HepG2 (cell line): ENCODE measurements around the gene CYSRT1. TPM values are rescaled to one million over a fixed set of nuclear protein-coding genes. Genes with fewer than 3 reads are reported as not detected.

Experiments used
- ARNT2 ChIP-seq: sonication (generic); formaldehyde crosslinking; IDR thresholded peaks from 2 replicates; pipeline ENCODE4 v1.8.0; 2022; ENCODE audit warnings: mild to moderate bottlenecking, low read depth, missing genetic modification reagents, moderate library complexity
- ARNTL ChIP-seq: sonication (generic); formaldehyde crosslinking; IDR thresholded peaks from 2 replicates; pipeline ENCODE4 v1.4.0; 2020; ENCODE audit warnings: mild to moderate bottlenecking, missing genetic modification reagents
- ATRX ChIP-seq: sonication (generic); formaldehyde crosslinking; IDR thresholded peaks from 2 replicates; pipeline ENCODE4 v1.4.0; 2020; ENCODE audit warnings: missing genetic modification reagents, borderline replicate concordance
- CEBPG ChIP-seq: IDR thresholded peaks from 2 replicates; pipeline ENCODE4 v1.6.1; 2016
- CSRNP1 ChIP-seq: sonication (generic); formaldehyde crosslinking; IDR thresholded peaks from 2 replicates; pipeline ENCODE4 v1.8.1; 2023; ENCODE audit warnings: mild to moderate bottlenecking, missing genetic modification reagents
- HNRNPH1 ChIP-seq: fragments of 200-400 bp; formaldehyde crosslinking; optimal IDR thresholded peaks from 2 replicates; pipeline ENCODE3; 2017; ENCODE audit warnings: mild to moderate bottlenecking, low read depth, low read length
- HOXA9 ChIP-seq: sonication (generic); formaldehyde crosslinking; IDR thresholded peaks from 2 replicates; pipeline ENCODE4 v1.8.1; 2022; ENCODE audit warnings: missing genetic modification reagents, mild to moderate bottlenecking, moderate library complexity, borderline replicate concordance
- IRF1 ChIP-seq: sonication (generic); formaldehyde crosslinking; IDR thresholded peaks from 2 replicates; pipeline ENCODE4 v1.4.0; 2020; ENCODE audit warnings: low read depth, mild to moderate bottlenecking, missing genetic modification reagents
- KLF12 ChIP-seq: sonication (generic); formaldehyde crosslinking; IDR thresholded peaks from 2 replicates; pipeline ENCODE4 v1.4.0; 2020; ENCODE audit warnings: missing genetic modification reagents, borderline replicate concordance
- MBNL3 ChIP-seq: fragments of 250-450 bp; sonication (Bioruptor Pico); conservative IDR thresholded peaks from 2 replicates; pipeline ENCODE4 v1.8.0; 2022; ENCODE audit warnings: mild to moderate bottlenecking, inconsistent platforms
- PCBP1 ChIP-seq: fragments of 200-400 bp; formaldehyde crosslinking; IDR thresholded peaks from 2 replicates; pipeline ENCODE4 v1.6.1; 2017; ENCODE audit warnings: mild to moderate bottlenecking, low read depth, low read length, borderline replicate concordance
- PRDM4 ChIP-seq: sonication (generic); formaldehyde crosslinking; IDR thresholded peaks from 2 replicates; pipeline ENCODE4 v1.9.0; 2021; ENCODE audit warnings: missing genetic modification reagents, borderline replicate concordance
- SATB2 ChIP-seq: sonication (generic); formaldehyde crosslinking; IDR thresholded peaks from 2 replicates; pipeline ENCODE4 v1.5.0; 2020; ENCODE audit warnings: missing genetic modification reagents
- ZFAT ChIP-seq: sonication (generic); formaldehyde crosslinking; conservative IDR thresholded peaks from 2 replicates; pipeline ENCODE4 v1.8.1; 2023; ENCODE audit warnings: missing genetic modification reagents, inconsistent platforms
- ZNF136 ChIP-seq: sonication (generic); formaldehyde crosslinking; IDR thresholded peaks from 2 replicates; pipeline ENCODE4 v1.8.1; 2022; ENCODE audit warnings: low read depth, mild to moderate bottlenecking, moderate library complexity, missing genetic modification reagents
- ZNF282 ChIP-seq: fragments of 450-650 bp; IDR thresholded peaks from 2 replicates; pipeline ENCODE4 v1.6.1; 2018; ENCODE audit not compliant: partially characterized antibody
- ZNF513 ChIP-seq: sonication (generic); formaldehyde crosslinking; conservative IDR thresholded peaks from 2 replicates; pipeline ENCODE4 v1.5.0; 2020; ENCODE audit warnings: missing genetic modification reagents
- ZNF552 ChIP-seq: sonication (generic); formaldehyde crosslinking; IDR thresholded peaks from 2 replicates; pipeline ENCODE4 v1.9.0; 2022; ENCODE audit warnings: missing genetic modification reagents, mild to moderate bottlenecking, borderline replicate concordance
- ZNF570 ChIP-seq: sonication (generic); formaldehyde crosslinking; IDR thresholded peaks from 2 replicates; pipeline ENCODE4 v1.4.0; 2020; ENCODE audit warnings: mild to moderate bottlenecking, missing genetic modification reagents, borderline replicate concordance
- ZNF577 ChIP-seq: sonication (generic); formaldehyde crosslinking; IDR thresholded peaks from 2 replicates; pipeline ENCODE4 v1.4.0; 2020; ENCODE audit warnings: mild to moderate bottlenecking, low read depth, missing genetic modification reagents, borderline replicate concordance
- ZNF589 ChIP-seq: sonication (generic); formaldehyde crosslinking; conservative IDR thresholded peaks from 2 replicates; pipeline ENCODE4 v1.8.0; 2022; ENCODE audit warnings: mild to moderate bottlenecking, moderate library complexity, missing genetic modification reagents
- ZNF713 ChIP-seq: sonication (generic); formaldehyde crosslinking; IDR thresholded peaks from 2 replicates; pipeline ENCODE4 v1.4.0; 2020; ENCODE audit warnings: mild to moderate bottlenecking, missing genetic modification reagents
- ZNF780A ChIP-seq: sonication (generic); formaldehyde crosslinking; IDR thresholded peaks from 2 replicates; pipeline ENCODE4 v1.8.0; 2022; ENCODE audit warnings: mild to moderate bottlenecking, missing genetic modification reagents, moderate library complexity
- polyA plus RNA-seq, 8 experiments: library from polyadenylated mRNA; depleted of rRNA in 3 of 8; stranded (reverse) in 7 of 8; unstranded in 1 of 8; fragments of >200 nt; fragmentation: Illumina TruSeq in 4 of 8; extraction: Trizol in 4 of 8; gene quantifications; 2 replicates each; pipeline versions ENCODE4 v1.2.1 to v1.2.3, GENCODE V29; 2011 to 2016; ENCODE audit warnings: low read depth in 4 of 8, missing spikeins in 1 of 8, mixed read lengths in 1 of 8; ENCODE audit not compliant: insufficient read depth in 1 of 8
- total RNA-seq, 5 experiments: library from RNA; depleted of rRNA; stranded (reverse); fragments of >200 nt; fragmentation: Illumina TruSeq; extraction: Trizol; gene quantifications; 2 replicates each; pipeline ENCODE4 v1.2.3, GENCODE V29; 2016; ENCODE audit warnings: low read depth in 1 of 5

The CYSRT1 gene
- total and polyA plus RNA-seq, 2 of the 13 experiments (the other 11 are each of a cell fraction or from before 2014, with no cell fraction given) = 1.5 to 2.1 TPM

GRCh38 chr9:137240841-137241489 is 16.0 kb downstream of the CYSRT1 start, which contains the start of gene TUBB4B (continued):
- 0 out of 2 replicates have a peak, but pooled peaks have one; percentile 76 for TF ChIP-seq ZNF513 (CRISPR knock-in tag)
- no peak for TF ChIP-seq ZNF713
- TF ChIP-seq PCBP1 = 0 out of 2 replicates have a peak, but pooled peaks have one; percentile 57
- no peak for TF ChIP-seq HNRNPH1
- TF ChIP-seq KLF12 (CRISPR knock-in tag) = 0 out of 2 replicates have a peak, but pooled peaks have one; percentile 17
- TF ChIP-seq ZNF552 (CRISPR knock-in tag) = no peak; the same call in 1 of the 2 replicates
- TF ChIP-seq HOXA9 = 0 out of 2 replicates have a peak, but pooled peaks have one; percentile 45
- TF ChIP-seq ZNF136 (CRISPR knock-in tag) = no peak
- no peak for TF ChIP-seq PRDM4 (CRISPR knock-in tag)
- TF ChIP-seq ARNTL (CRISPR knock-in tag) = 0 out of 2 replicates have a peak, but pooled peaks have one; percentile 1
- peak; percentile 5; the same call in 1 of the 2 replicates for TF ChIP-seq ARNT2 (CRISPR knock-in tag)
- TF ChIP-seq ZFAT (CRISPR knock-in tag) = 0 out of 2 replicates have a peak, but pooled peaks have one; percentile 4
- no peak for TF ChIP-seq ZNF570 (CRISPR knock-in tag)
- no peak for TF ChIP-seq ZNF282
- TF ChIP-seq CSRNP1 (CRISPR knock-in tag) = no peak
- TF ChIP-seq MBNL3 (CRISPR knock-in tag) = no peak
- TF ChIP-seq SATB2 (CRISPR knock-in tag) = 0 out of 2 replicates have a peak, but pooled peaks have one; percentile 63
- peak; percentile 60; the same call in 1 of the 2 replicates for TF ChIP-seq ZNF589 (CRISPR knock-in tag)
- no peak for TF ChIP-seq ATRX (CRISPR knock-in tag)
- no peak for TF ChIP-seq ZNF577 (CRISPR knock-in tag)
- TF ChIP-seq CEBPG (CRISPR knock-in tag) = no peak
- TF ChIP-seq ZNF780A = no peak
- TF ChIP-seq IRF1 (CRISPR knock-in tag) = no peak
